Measurements from ENCODE around the gene NECAP2. TPM values are rescaled to one million over a fixed set of nuclear protein-coding genes. Genes with fewer than 3 reads are reported as not detected.

NECAP2 gene
- total RNA-seq, 4 donors from 2014 or later: 43.8 to 56.8 (median 48.6) TPM

DNA sequence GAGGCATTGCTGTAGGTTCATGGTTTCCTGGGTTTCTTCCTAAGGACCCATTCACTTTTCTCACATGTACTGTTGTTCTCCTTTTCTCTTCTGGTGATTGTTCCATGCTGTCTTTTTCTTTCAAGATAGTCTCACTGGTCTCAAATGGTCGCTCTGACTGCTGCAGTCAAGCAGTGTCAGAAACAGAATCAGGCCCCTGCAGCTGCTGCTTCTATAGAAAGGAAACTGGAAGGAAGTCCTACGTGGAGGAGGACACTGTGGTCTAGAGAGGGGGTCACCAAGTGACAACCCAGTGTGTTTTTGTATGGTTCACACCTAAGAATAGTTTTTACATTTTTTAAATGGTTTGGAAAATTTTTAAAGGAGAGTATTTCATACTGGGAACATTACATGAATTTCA, 2.4 kb downstream of the NECAP2 start:
- H3K4me3 ChIP-seq (replicated peaks in 1 of 3): no peak overlapping the region
- DNase-seq: no peak
- 80 to 81% methylated on average over 2 of the region's 2 CpGs for WGBS, 2 donors
- no peaks in the 10 kb centered on the region for H3K27me3 ChIP-seq
- intact Hi-C loops (cut with DNase I): loop anchor here (10.0 kb wide), 1 partner anchor 52 kb away; no protein-coding TSS in a partner anchor
- TF ChIP-seq, protein P1, sequence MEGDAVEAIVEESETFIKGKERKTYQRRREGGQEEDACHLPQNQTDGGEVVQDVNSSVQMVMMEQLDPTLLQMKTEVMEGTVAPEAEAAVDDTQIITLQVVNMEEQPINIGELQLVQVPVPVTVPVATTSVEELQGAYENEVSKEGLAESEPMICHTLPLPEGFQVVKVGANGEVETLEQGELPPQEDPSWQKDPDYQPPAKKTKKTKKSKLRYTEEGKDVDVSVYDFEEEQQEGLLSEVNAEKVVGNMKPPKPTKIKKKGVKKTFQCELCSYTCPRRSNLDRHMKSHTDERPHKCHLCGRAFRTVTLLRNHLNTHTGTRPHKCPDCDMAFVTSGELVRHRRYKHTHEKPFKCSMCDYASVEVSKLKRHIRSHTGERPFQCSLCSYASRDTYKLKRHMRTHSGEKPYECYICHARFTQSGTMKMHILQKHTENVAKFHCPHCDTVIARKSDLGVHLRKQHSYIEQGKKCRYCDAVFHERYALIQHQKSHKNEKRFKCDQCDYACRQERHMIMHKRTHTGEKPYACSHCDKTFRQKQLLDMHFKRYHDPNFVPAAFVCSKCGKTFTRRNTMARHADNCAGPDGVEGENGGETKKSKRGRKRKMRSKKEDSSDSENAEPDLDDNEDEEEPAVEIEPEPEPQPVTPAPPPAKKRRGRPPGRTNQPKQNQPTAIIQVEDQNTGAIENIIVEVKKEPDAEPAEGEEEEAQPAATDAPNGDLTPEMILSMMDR (IDR thresholded peaks at IDR 0.05): no peak
- TF ChIP-seq POLR2A (IDR thresholded peaks at IDR 0.05): no peak
- no peaks in the 10 kb centered on the region for H3K9me3 ChIP-seq
- H3K36me3 ChIP-seq: peaks cover 5 to 8% of the 10 kb centered on the region in 2 donors
- H3K4me1 ChIP-seq: peaks cover 7% of the 10 kb centered on the region in 2 donors
- no peak overlapping the region for H3K27ac ChIP-seq

DNA sequence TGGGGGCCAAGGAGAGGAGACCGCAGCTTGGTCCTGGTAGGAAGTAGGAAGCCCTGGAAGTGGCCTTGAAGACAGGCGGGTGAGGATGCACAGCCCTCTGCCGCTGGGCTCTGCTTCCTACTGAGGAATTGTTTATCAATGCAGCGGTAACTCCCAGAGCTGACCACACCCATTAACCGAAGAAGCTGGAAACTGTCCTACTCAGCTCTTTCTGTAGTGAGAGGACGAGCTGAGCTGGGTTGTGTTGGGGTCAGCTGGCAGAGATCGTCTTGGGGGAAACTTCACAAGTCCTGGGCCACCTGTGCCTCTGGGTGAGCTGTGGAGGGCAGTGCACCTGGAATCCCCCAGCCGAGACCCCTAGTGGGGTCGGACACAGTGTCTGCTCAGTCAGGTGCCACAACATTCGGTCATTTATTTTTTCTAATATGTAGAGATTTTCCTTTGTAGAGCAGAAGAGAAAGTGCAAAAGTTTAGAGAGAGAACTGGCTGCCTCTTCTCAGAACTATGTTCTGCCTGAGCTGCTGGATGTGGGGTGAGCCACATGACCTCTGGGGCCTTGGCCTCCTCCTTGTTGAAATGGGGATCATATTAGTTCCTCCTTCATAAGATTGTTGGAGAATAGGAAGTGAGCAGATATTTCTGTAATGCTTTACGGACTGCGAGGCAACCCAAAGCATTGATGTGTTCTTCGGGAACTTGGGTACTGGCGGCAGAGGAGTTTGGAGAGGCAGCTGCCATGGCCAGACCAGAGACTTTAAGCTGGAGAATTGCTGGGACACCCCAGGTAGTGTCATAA, 3.6 kb downstream of the NECAP2 start:
- intact Hi-C loops (cut with DNase I): loop anchor here (10.0 kb wide), 1 partner anchor 51 kb away; no protein-coding TSS in a partner anchor
- no peak overlapping the region for H3K4me3 ChIP-seq (replicated peaks in 1 of 3)
- no peaks in the 10 kb centered on the region for H3K27me3 ChIP-seq
- peaks cover 7% of the 10 kb centered on the region in 2 donors for H3K4me1 ChIP-seq
- no peak for DNase-seq
- H3K36me3 ChIP-seq: peaks cover 18% of the 10 kb centered on the region in 2 donors
- H3K27ac ChIP-seq: no peak overlapping the region
- H3K9me3 ChIP-seq: no peaks in the 10 kb centered on the region
- 82 to 85% methylated on average over 13 to 14 of the region's 14 CpGs for WGBS, 2 donors
- TF ChIP-seq POLR2A (IDR thresholded peaks at IDR 0.05): no peak
- TF ChIP-seq, protein P1 (IDR thresholded peaks at IDR 0.05): no peak

DNA sequence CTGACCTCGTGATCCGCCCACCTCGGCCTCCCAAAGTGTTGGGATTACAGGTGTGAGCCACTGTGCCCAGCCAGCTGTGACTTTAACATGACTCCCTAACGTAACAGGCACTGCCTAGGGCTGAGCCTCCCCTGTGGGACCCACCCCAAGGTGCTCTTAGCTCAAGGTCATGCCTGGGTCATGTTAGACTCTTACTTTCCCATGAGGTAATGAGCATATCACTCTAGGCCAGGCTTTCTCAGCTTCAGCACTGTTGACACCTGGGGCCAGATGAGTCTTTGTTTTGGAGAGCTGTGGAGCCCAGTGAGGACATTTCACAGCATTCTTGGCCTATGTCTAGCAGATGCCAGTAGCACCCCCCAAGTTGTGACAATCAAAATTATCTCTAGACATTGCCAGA, 4.5 kb downstream of the NECAP2 start:
- Histone ChIP-seq H3K4me3 (replicated peaks in 1 of 3) (no peak overlapping the region), H3K9me3 (no peaks in the 10 kb centered on the region), H3K4me1 (peaks cover 7% of the 10 kb centered on the region in 2 donors), H3K36me3 (peaks cover 24 to 27% of the 10 kb centered on the region in 2 donors), H3K27me3 (no peaks in the 10 kb centered on the region), H3K27ac (no peak overlapping the region)
- 88 to 96% methylated on average over 4 of the region's 4 CpGs for WGBS, 2 donors
- intact Hi-C loops (cut with DNase I): loop anchor here (10.0 kb wide), 1 partner anchor 50 kb away; no protein-coding TSS in a partner anchor
- no peak for TF ChIP-seq POLR2A (IDR thresholded peaks at IDR 0.05)
- TF ChIP-seq, protein P1 (IDR thresholded peaks at IDR 0.05): no peak
- no peak for DNase-seq

DNA sequence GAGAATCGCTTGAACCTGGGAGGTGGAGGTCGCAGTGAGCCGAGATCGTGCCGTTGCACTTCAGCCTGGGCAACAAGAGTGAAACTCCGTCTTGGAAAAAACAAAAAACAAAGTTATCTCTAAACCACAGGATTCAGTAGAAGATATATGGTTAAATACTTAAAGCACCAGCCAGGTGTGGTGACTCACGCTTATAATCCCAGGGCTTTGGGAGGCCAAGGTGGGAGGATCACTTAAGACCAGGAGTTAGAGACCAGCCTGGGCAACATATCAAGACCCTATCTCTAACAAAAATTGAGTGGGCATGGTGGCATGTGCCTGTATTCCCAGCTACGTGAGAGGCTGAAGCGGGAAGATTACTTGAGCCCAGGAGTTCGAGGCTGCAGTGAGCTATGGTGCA, 5.6 kb downstream of the NECAP2 start:
- Histone ChIP-seq H3K9me3 (no peaks in the 10 kb centered on the region), H3K27me3 (no peaks in the 10 kb centered on the region), H3K36me3 (peaks cover 29 to 31% of the 10 kb centered on the region in 2 donors), H3K4me1 (peaks cover 4 to 7% of the 10 kb centered on the region in 2 donors), H3K27ac (no peak overlapping the region), H3K4me3 (replicated peaks in 1 of 3) (no peak overlapping the region)
- WGBS, 2 donors: 85 to 92% methylated on average over 10 of the region's 10 CpGs
- TF ChIP-seq, protein P1 (IDR thresholded peaks at IDR 0.05): no peak
- no peak for TF ChIP-seq POLR2A (IDR thresholded peaks at IDR 0.05)
- DNase-seq: no peak
- intact Hi-C loops (cut with DNase I): loop anchor here (10.0 kb wide), 1 partner anchor 49 kb away; no protein-coding TSS in a partner anchor

DNA sequence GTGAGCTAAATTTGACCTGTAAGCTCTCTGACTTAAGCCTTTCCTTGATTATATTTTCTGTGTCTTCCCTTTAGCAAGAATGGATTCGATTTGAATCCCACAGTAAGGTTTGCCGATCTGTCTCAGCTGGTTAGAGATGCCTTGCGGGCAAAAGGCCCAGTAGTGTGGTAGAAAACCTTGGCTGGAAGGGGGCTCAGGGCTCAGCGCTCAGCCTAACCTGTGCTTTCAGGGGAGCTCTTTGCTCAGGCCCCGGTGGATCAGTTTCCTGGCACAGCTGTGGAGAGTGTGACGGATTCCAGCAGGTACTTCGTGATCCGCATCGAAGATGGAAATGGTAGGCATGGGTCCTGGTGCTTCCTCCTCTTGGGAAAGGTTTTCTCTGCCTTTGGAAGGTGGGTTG, 7.1 kb downstream of the NECAP2 start:
- no peak for TF ChIP-seq POLR2A (IDR thresholded peaks at IDR 0.05)
- TF ChIP-seq, protein P1 (IDR thresholded peaks at IDR 0.05): no peak
- no peak for DNase-seq
- H3K9me3 ChIP-seq: no peaks in the 10 kb centered on the region
- 95 to 98% methylated on average over 9 of the region's 9 CpGs for WGBS, 2 donors
- H3K36me3 ChIP-seq: peaks cover 43 to 44% of the 10 kb centered on the region in 2 donors
- no peaks in the 10 kb centered on the region for H3K27me3 ChIP-seq
- intact Hi-C loops (cut with DNase I): loop anchor here (10.0 kb wide), 1 partner anchor 47 kb away; no protein-coding TSS in a partner anchor
- H3K4me1 ChIP-seq: no peaks in the 10 kb centered on the region
- no peak overlapping the region for H3K27ac ChIP-seq
- H3K4me3 ChIP-seq (replicated peaks in 1 of 3): no peak overlapping the region

All from thyroid gland (tissue), 4 donors.